Measurements from ENCODE around the gene FOXC2. TPM values are rescaled to one million over a fixed set of nuclear protein-coding genes. Genes with fewer than 3 reads are reported as not detected.

The FOXC2 gene
- total and polyA plus RNA-seq, 9 of the 15 experiments (the other 6 are each of a cell fraction or from before 2014, with no cell fraction given), result 0.01 to 0.11 (median 0.10) TPM; not detected in 5

- 12% methylated on average over 13 of the region's 13 CpGs for WGBS (ENCODE audit: insufficient coverage, low coverage, missing lambda C conversion rate)
- DNase-seq (ENCODE audit: extremely low read depth in 1 of 4, low spot score in 3 of 4) (no peak), FAIRE-seq (no peak), ATAC-seq (no peak)
- no peaks in the 10 kb centered on the region for H3K36me3 ChIP-seq (ENCODE audit: control insufficient read depth, insufficient read depth, low read length)
- H3K27ac ChIP-seq (ENCODE audit: extremely low read depth, low read depth, low read length), result no peak within 1 kb of the TSS
- in situ Hi-C loops (cut with MboI) (no loop called here), intact Hi-C loops (cut with micrococcal nuclease) (no loop called here)
- H3K4me1 ChIP-seq (replicated peaks in 1 of 2; ENCODE audit: control insufficient read depth in 2 of 2, insufficient read depth in 2 of 2, low read length in 2 of 2), result peaks cover 0 to 19% of the 10 kb centered on the region in 2 experiments; a peak in 3 of 5 replicates
- H3K79me2 ChIP-seq (ENCODE audit: control insufficient read depth, insufficient read depth, low read length), result no peaks in the 10 kb centered on the region
- ChIA-PET CTCF (ENCODE audit: low intra/inter-chr PET ratio) (no interaction called here), POLR2A (interaction anchor here (0.7 kb wide), 1 partner anchor 12 kb away, joined by 3 read pairs; the partner anchor contains the start of gene FOXC2)
- no TSS peak for BruUV-seq (replicated peaks)
- H3K9ac ChIP-seq (ENCODE audit: insufficient read depth in 1 of 2, low read depth in 2 of 2, low read length in 2 of 2), result no peak within 1 kb of the TSS
- no peaks in the 10 kb centered on the region for H3K9me3 ChIP-seq (replicated peaks; ENCODE audit: control insufficient read depth, insufficient read depth, low read depth, low read length)
- H4K20me1 ChIP-seq (replicated peaks; ENCODE audit: control insufficient read depth, insufficient read depth, low read length), result no peaks in the 10 kb centered on the region; the same call in 1 of the 2 replicates
- no peak within 1 kb of the TSS for H3K4me3 ChIP-seq
- no peak within 1 kb of the TSS for H2AFZ ChIP-seq (ENCODE audit: low read depth, low read length)
- TF ChIP-seq ZNF717 (CRISPR knock-in tag; IDR thresholded peaks at IDR 0.05) (no peak), BRD4 (IDR thresholded peaks at IDR 0.05) (no peak), MCM2 (IDR thresholded peaks at IDR 0.05; ENCODE audit: low read depth) (no peak), SMC3 (conservative IDR thresholded peaks at IDR 0.05; ENCODE audit: insufficient read depth, low read depth, low read length) (no peak), ZC3H4 (CRISPR knock-in tag; IDR thresholded peaks at IDR 0.05; ENCODE audit: borderline replicate concordance) (no peak), ZNF696 (CRISPR knock-in tag; conservative IDR thresholded peaks at IDR 0.05) (no peak), CREBBP (IDR thresholded peaks at IDR 0.05; ENCODE audit: low read depth, low read length) (no peak), HOMEZ (CRISPR knock-in tag; IDR thresholded peaks at IDR 0.05) (no peak), RBM17 (IDR thresholded peaks at IDR 0.05; ENCODE audit: borderline replicate concordance, low read depth, low read length) (no peak), NRF1 (conservative IDR thresholded peaks at IDR 0.05 in 1 of 2, IDR thresholded peaks at IDR 0.05 in 1 of 2) (no peak), SMARCE1 (IDR thresholded peaks at IDR 0.05) (no peak), ETV5 (CRISPR knock-in tag; IDR thresholded peaks at IDR 0.05; ENCODE audit: low read depth) (no peak), PHF8 (IDR thresholded peaks at IDR 0.05; ENCODE audit: borderline replicate concordance, low read length) (no peak)
- TF ChIP-seq, protein P1, sequence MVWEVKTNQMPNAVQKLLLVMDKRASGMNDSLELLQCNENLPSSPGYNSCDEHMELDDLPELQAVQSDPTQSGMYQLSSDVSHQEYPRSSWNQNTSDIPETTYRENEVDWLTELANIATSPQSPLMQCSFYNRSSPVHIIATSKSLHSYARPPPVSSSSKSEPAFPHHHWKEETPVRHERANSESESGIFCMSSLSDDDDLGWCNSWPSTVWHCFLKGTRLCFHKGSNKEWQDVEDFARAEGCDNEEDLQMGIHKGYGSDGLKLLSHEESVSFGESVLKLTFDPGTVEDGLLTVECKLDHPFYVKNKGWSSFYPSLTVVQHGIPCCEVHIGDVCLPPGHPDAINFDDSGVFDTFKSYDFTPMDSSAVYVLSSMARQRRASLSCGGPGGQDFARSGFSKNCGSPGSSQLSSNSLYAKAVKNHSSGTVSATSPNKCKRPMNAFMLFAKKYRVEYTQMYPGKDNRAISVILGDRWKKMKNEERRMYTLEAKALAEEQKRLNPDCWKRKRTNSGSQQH (CRISPR knock-in tag; IDR thresholded peaks at IDR 0.05), result no peak
- no peak within 1 kb of the TSS for H3K4me2 ChIP-seq (ENCODE audit: insufficient read depth, low read length)
- H3K27me3 ChIP-seq (ENCODE audit: control insufficient read depth in 2 of 2, insufficient read depth in 2 of 2, low read length in 2 of 2), result peaks cover 33 to 61% of the 10 kb centered on the region in 2 experiments
- no peaks in the 10 kb centered on the region for H3K9me1 ChIP-seq (ENCODE audit: control insufficient read depth, insufficient read depth, low read length)
Observed at GRCh38 chr16:86578061-86578599, 11.5 kb downstream of the FOXC2 start, which contains the start of gene FOXL1. TSS of gene FOXL1 (plus strand) at chr16:86578549. CDS start at chr16:86578724, 175 bp downstream.
